ENCODE data around the gene TNFSF4. TPM values are rescaled to one million over a fixed set of nuclear protein-coding genes. Genes with fewer than 3 reads are reported as not detected.

Gene TNFSF4
- total and polyA plus RNA-seq, 2 of the 4 experiments (the other 2 are of a cell fraction) = 13.4 to 19.7 TPM

DNA sequence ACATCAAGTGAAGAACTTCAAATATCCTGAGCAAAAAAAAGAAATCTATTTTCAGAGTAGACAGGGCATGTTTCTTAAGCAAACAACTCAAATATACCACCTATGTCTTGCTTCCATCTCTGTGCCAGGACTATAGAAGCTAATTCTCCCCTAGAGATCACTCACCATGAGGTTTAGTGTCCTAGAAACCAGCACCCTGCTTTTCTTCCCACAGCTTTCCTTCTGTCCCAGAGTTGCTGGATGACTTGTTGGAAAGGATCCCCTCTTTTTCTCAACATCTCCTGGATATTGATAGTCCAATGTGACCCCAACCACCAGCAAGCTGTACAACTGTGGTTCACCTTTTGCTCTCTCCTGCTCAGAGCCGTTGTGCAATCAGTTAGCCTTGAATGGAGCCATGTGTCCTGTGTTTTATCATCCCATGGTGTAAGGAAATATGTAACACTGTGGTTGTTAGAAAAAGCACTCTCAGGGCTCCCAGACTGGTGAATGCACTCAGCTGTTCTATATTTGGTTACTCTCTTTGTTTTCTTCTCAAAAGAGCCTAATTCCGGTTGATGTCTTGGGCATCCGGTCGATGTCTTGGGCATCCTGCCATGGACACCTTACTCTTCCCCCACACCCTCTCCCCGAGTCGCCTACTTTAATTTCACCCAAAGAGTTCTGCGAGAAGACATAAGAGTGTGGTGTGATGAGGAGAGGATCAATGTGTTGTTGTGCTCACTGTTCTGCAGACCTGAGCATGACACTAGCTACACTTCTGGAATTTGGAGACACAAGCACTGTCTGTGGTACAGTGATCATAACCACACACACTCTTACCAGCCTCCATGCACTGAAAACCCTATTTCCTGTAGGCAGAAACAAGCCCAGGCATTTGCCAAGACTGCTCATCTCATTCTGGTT lies 1.7 kb downstream of the TNFSF4 start:
- ChIA-PET CTCF (interaction anchor here (0.6 to 3.9 kb wide), 6 partner anchors 245 to 461 kb away, joined by 3 to 35 read pairs (median 3); no protein-coding TSS in a partner anchor), POLR2A (ENCODE audit: unreplicated experiment) (interaction anchor here (0.6 to 2.0 kb wide), 5 partner anchors 213 to 1071 kb away, joined by 3 to 7 read pairs (median 3); no protein-coding TSS in a partner anchor)
- H2BK15ac ChIP-seq (ENCODE audit: low read depth, low read length) = peak overlapping the region; percentile 85; the same call in 2 of the 3 replicates
- peak overlapping the region; percentile 90 for H3K4ac ChIP-seq (ENCODE audit: low read depth, low read length)
- H3K36me3 ChIP-seq (ENCODE audit: control insufficient read depth, insufficient read depth, low read length) = no peaks in the 10 kb centered on the region
- peak overlapping the region; percentile 48; the same call in 1 of the 2 replicates for H3K56ac ChIP-seq (ENCODE audit: extremely low read depth, insufficient read depth, low read length)
- H3K4me2 ChIP-seq (ENCODE audit: low read depth, low read length) = peak overlapping the region; percentile 53
- in situ Hi-C loops (cut with MboI; ENCODE audit: low sequenced_read_pairs) = loop anchor here (5.0 kb wide), 1 partner anchor 383 kb away; no protein-coding TSS in a partner anchor
- WGBS, 2 experiments (ENCODE audit: extremely low coverage in 2 of 2, insufficient read length in 1 of 2) = 80% methylated on average over 1 of the region's 7 CpGs; no CpG with 5 or more reads in 1 of the 2 experiments
- intact Hi-C loops (cut with micrococcal nuclease) = loop anchor here (2.0 to 5.0 kb wide), 2 partner anchors 207 to 617 kb away; partner anchors contain the start of genes CENPL and DARS2
- H4K20me1 ChIP-seq (ENCODE audit: insufficient read depth, low read length) = no peaks in the 10 kb centered on the region
- peaks cover 14% of the 10 kb centered on the region for H3K4me1 ChIP-seq (ENCODE audit: control insufficient read depth, insufficient read depth, low read length)
- DNase-seq (peak; percentile 78), ATAC-seq (ENCODE audit: low read depth) (peak; percentile 50)
- dilution Hi-C loops (cut with HindIII; ENCODE audit: low sequenced_read_pairs, unreplicated experiment) = no loop called here
- peak; percentile 59; the same call in 1 of the 2 replicates for TF ChIP-seq MXI1 (IDR thresholded peaks at IDR 0.05; ENCODE audit: borderline replicate concordance, low read depth, low read length)
- no peak for TF ChIP-seq FOS (IDR thresholded peaks at IDR 0.05; ENCODE audit: low read depth, low read length)
- TF ChIP-seq CEBPB (IDR thresholded peaks at IDR 0.05; ENCODE audit: low read depth, low read length) = peak; percentile 96
- peak overlapping the region; percentile 96 for H3K23ac ChIP-seq (ENCODE audit: low read depth, low read length)
- H2BK5ac ChIP-seq (ENCODE audit: low read depth, low read length, poor library complexity, severe bottlenecking) = peak overlapping the region; percentile 65
- H4K5ac ChIP-seq (ENCODE audit: low read depth, low read length) = peak overlapping the region; percentile 79; the same call in 1 of the 2 replicates
- peak overlapping the region; percentile 97 for H3K14ac ChIP-seq (replicated peaks; ENCODE audit: low read depth, low read length)
- peak overlapping the region; percentile 77 for H4K91ac ChIP-seq (ENCODE audit: insufficient read depth, low read depth, low read length)
- H2BK20ac ChIP-seq (ENCODE audit: low read depth, low read length) = peak overlapping the region; percentile 56
- H3K9me1 ChIP-seq (ENCODE audit: insufficient read depth, low read length) = no peaks in the 10 kb centered on the region; the same call in none of the 2 replicates
- peak overlapping the region; percentile 31; the same call in 1 of the 2 replicates for H3K4me3 ChIP-seq (ENCODE audit: insufficient read depth, low read depth, low read length)
- no peaks in the 10 kb centered on the region for H3K9me3 ChIP-seq (ENCODE audit: control insufficient read depth, insufficient read depth, low read length)
- no peaks in the 10 kb centered on the region for H3K27me3 ChIP-seq (ENCODE audit: control insufficient read depth, insufficient read depth, low read length)
- peak overlapping the region; percentile 44 for H2AFZ ChIP-seq (replicated peaks; ENCODE audit: low read length, poor library complexity)
- peak overlapping the region; percentile 87 for H2BK120ac ChIP-seq (ENCODE audit: low read depth, low read length)
- H3K79me1 ChIP-seq (ENCODE audit: low read depth in 1 of 2, low read length in 2 of 2) = peaks cover 0 to 19% of the 10 kb centered on the region in 2 experiments; a peak in 1 of 4 replicates
- H2AK9ac ChIP-seq (replicated peaks; ENCODE audit: low read depth, low read length, poor library complexity) = peak overlapping the region; percentile 23
- peak overlapping the region; percentile 32 for H3K9ac ChIP-seq (ENCODE audit: low read depth, low read length)
- peak overlapping the region; percentile 85 for H3K18ac ChIP-seq (ENCODE audit: low read depth, low read length)
- H4K8ac ChIP-seq (ENCODE audit: low read depth in 2 of 2, low read length in 2 of 2) = peak overlapping the region; percentile 60 to 91; a peak in 3 of 4 replicates
- BruUV-seq (replicated peaks) = no TSS peak
- peak overlapping the region; percentile 95 for H2AK5ac ChIP-seq (ENCODE audit: low read depth, low read length)
- peak overlapping the region; percentile 36; the same call in 1 of the 2 replicates for H3K27ac ChIP-seq (ENCODE audit: insufficient read depth, low read length)
